ENCODE results near the gene SEMA6A. TPM values are rescaled to one million over a fixed set of nuclear protein-coding genes. Genes with fewer than 3 reads are reported as not detected.

SEMA6A gene
- total RNA-seq, 2 experiments from 2014 or later = not detected

DNA sequence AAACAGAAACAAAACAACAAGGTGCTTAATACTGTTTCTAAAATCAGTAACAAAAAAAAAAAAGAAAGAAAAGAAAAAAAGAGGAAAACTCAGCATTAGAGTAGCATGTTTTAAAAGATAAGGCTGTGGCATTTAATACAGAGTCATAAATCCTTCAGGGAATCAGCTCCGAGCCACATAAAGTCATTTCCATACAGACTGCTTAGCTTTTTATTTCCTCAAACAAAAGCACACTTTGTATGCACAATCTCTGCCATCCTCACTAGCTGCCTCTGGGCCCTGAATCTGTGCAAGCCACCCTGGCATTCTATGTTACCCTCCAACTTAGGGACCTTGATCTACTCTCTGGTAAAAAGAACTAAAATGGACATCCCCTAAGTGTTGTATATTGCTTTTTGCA is 87.6 kb downstream of the SEMA6A start:
- Mint-ChIP-seq H3K27ac (no peak overlapping the region), H3K36me3 (ENCODE audit: low read depth) (no peaks in the 10 kb centered on the region), H3K27me3 (no peaks in the 10 kb centered on the region), H3K4me1 (ENCODE audit: low read depth) (peaks cover 11% of the 10 kb centered on the region), H3K9me3 (no peaks in the 10 kb centered on the region), H3K4me3 (no peak overlapping the region)
- TF ChIP-seq CTCF (IDR thresholded peaks at IDR 0.05) = no peak
- ChIA-PET POLR2A (no interaction called here), CTCF (no interaction called here)
- ATAC-seq = no peak
- DNase-seq = no peak
- intact Hi-C loops (cut with micrococcal nuclease) = no loop called here

- POLR2A ChIA-PET = no interaction called here
- CTCF ChIA-PET = no interaction called here
- intact Hi-C loops (cut with micrococcal nuclease) = no loop called here
- no peak for ATAC-seq
- H3K9me3 Mint-ChIP-seq = no peaks in the 10 kb centered on the region
- peaks cover 6% of the 10 kb centered on the region for H3K4me1 Mint-ChIP-seq (ENCODE audit: low read depth)
- no peaks in the 10 kb centered on the region for H3K36me3 Mint-ChIP-seq (ENCODE audit: low read depth)
- H3K27me3 Mint-ChIP-seq = no peaks in the 10 kb centered on the region
- TF ChIP-seq CTCF (IDR thresholded peaks at IDR 0.05) = no peak
- H3K27ac Mint-ChIP-seq = no peak overlapping the region
- DNase-seq = no peak
- H3K4me3 Mint-ChIP-seq = no peak overlapping the region
These were observed 88.0 kb downstream of the SEMA6A start for GRCh38 chr5:116486588-116486987.

- Mint-ChIP-seq H3K9me3 (no peaks in the 10 kb centered on the region), H3K4me3 (no peak overlapping the region), H3K4me1 (ENCODE audit: low read depth) (no peaks in the 10 kb centered on the region), H3K36me3 (ENCODE audit: low read depth) (no peaks in the 10 kb centered on the region), H3K27me3 (no peaks in the 10 kb centered on the region), H3K27ac (no peak overlapping the region)
- no peak for TF ChIP-seq CTCF (IDR thresholded peaks at IDR 0.05)
- POLR2A ChIA-PET = no interaction called here
- intact Hi-C loops (cut with micrococcal nuclease) = no loop called here
- ATAC-seq = no peak
- CTCF ChIA-PET = no interaction called here
- DNase-seq = no peak
These were observed 90.0 kb downstream of the SEMA6A start for GRCh38 chr5:116484645-116485044.

- CTCF ChIA-PET = no interaction called here
- intact Hi-C loops (cut with micrococcal nuclease) = no loop called here
- ATAC-seq (no peak), DNase-seq (no peak)
- peaks cover 6% of the 10 kb centered on the region for H3K36me3 Mint-ChIP-seq (ENCODE audit: low read depth)
- no peak overlapping the region for H3K27ac Mint-ChIP-seq
- H3K27me3 Mint-ChIP-seq = no peaks in the 10 kb centered on the region
- H3K4me3 Mint-ChIP-seq = no peak overlapping the region
- TF ChIP-seq CTCF (IDR thresholded peaks at IDR 0.05) = no peak
- H3K9me3 Mint-ChIP-seq = peaks cover 5% of the 10 kb centered on the region
- POLR2A ChIA-PET = no interaction called here
- no peaks in the 10 kb centered on the region for H3K4me1 Mint-ChIP-seq (ENCODE audit: low read depth)
These were observed 92.2 kb downstream of the SEMA6A start for GRCh38 chr5:116482394-116482793.

- H3K27me3 Mint-ChIP-seq = no peaks in the 10 kb centered on the region
- no peak for TF ChIP-seq CTCF (IDR thresholded peaks at IDR 0.05)
- DNase-seq (no peak), ATAC-seq (no peak)
- no peak overlapping the region for H3K27ac Mint-ChIP-seq
- POLR2A ChIA-PET = no interaction called here
- H3K9me3 Mint-ChIP-seq = peaks cover 12% of the 10 kb centered on the region
- H3K4me1 Mint-ChIP-seq (ENCODE audit: low read depth) = no peaks in the 10 kb centered on the region
- H3K36me3 Mint-ChIP-seq (ENCODE audit: low read depth) = peaks cover 15% of the 10 kb centered on the region
- CTCF ChIA-PET = no interaction called here
- intact Hi-C loops (cut with micrococcal nuclease) = no loop called here
- no peak overlapping the region for H3K4me3 Mint-ChIP-seq
These were observed 93.6 kb downstream of the SEMA6A start for GRCh38 chr5:116480894-116481510.
